KBM-7 (cell line): ENCODE measurements around the gene DPYSL5.

ENCODE experiments used
- DNase-seq: peaks from one replicate; pipeline ENCODE4 v3.0.0-alpha.2; 2015
- in situ Hi-C: fragments of 300-500 bp; cut with MboI; formaldehyde crosslinking; loops from 2 replicates; pipeline ENCODE4 v1.14.3; 2020; ENCODE audit warnings: low sequenced_read_pairs, low pct_unique_long_range_greater_than_20kb, mixed read lengths

Gene DPYSL5

GRCh38 chr2:26971911-26972786 lies 124.2 kb downstream of the DPYSL5 start:
- in situ Hi-C loops: no loop called here
- DNase-seq: no peak

GRCh38 chr2:26974352-26974751 lies 126.4 kb downstream of the DPYSL5 start:
- no peak for DNase-seq
- in situ Hi-C loops: no loop called here

GRCh38 chr2:26975102-26975501 lies 127.2 kb downstream of the DPYSL5 start:
- in situ Hi-C loops: no loop called here
- no peak for DNase-seq

DNA sequence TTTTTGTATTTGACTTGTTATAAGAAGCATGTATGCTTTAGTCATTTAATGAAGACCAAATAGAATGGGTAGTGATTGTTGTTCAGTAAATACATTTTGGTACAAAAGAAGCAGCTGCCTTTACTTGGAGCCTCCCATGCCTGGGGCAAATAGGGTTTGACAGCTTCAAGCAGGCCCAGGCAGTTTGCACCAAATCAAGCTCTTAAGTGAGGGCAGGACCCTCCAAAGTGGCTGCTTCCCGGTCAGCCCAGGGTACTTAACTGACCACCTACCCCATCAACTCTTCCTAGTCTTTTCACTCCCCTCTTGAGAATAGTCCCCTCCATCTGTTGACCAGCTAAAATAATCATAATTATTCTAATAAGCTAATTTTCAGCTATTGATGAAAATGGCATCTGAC lies 127.7 kb downstream of the DPYSL5 start:
- in situ Hi-C loops: no loop called here
- DNase-seq: no peak

DNA sequence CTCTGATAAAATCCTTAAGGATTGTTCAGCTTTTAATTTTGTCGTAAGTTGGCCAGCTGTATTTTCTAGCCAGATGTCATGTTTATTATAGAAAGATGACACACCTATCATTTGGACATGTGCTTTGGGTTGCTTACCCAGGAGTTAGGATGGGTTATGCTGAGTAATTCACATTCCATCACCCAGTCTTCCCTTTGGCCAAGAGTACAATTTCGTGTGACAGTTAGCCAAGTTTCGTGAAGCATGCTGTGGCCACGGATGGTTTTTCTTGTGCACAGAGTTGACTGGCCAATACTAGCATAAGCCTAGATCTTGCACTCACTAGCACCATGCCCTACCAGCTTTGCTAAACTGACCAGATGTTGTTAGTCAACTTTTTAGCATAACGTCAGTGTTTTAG lies 128.3 kb downstream of the DPYSL5 start:
- DNase-seq: no peak
- in situ Hi-C loops: no loop called here

DNA sequence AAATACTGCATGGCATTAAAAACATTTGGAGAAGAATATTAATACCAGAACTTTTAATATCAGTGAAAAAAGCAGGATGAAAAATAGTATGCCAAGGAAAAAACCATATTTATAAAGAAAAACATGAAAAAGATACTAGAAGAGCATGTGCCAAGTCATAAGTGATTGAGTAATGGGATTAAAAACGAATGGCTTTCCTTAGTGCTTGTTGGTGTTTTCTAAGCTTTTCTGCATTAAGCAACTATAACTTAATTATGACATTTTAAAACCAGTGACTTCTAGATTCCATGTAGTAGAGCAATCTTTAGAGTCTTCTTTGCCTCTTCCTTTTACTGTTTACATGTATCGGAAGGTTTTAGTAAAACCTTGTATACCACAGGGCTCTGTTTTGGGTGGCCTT lies 129.1 kb downstream of the DPYSL5 start:
- in situ Hi-C loops: no loop called here
- no peak for DNase-seq

GRCh38 chr2:26978061-26978596 lies 130.2 kb downstream of the DPYSL5 start:
- DNase-seq: no peak
- in situ Hi-C loops: no loop called here

- in situ Hi-C loops: no loop called here
- DNase-seq: no peak
Observed at GRCh38 chr2:26979741-26980140, 131.8 kb downstream of the DPYSL5 start.

DNA sequence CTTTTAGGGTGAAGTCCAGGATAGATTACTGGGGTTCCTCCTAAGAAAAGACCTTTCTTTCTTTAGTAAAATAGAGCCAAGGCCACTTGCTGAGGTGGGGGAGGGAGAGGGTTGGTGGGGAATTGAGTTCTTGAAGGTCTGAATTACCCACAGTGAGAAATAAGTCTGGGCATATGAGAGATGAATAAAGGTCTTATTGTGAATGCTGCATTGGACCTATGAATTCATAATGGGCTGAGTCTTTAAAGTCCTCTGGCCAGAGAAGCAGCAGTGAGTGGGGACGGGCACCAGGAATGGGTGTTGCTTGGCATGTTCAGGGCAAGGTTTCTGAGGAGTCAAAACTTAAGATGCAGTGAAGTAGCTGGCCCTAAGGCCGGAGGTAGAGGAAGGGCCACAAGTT lies 133.0 kb downstream of the DPYSL5 start:
- in situ Hi-C loops: no loop called here

GRCh38 chr2:26982102-26982742 lies 134.3 kb downstream of the DPYSL5 start:
- DNase-seq: peak; percentile 55
- in situ Hi-C loops: no loop called here

More for the DNA sequence above, 133.0 kb downstream of the DPYSL5 start:
- DNase-seq: no peak

DNA sequence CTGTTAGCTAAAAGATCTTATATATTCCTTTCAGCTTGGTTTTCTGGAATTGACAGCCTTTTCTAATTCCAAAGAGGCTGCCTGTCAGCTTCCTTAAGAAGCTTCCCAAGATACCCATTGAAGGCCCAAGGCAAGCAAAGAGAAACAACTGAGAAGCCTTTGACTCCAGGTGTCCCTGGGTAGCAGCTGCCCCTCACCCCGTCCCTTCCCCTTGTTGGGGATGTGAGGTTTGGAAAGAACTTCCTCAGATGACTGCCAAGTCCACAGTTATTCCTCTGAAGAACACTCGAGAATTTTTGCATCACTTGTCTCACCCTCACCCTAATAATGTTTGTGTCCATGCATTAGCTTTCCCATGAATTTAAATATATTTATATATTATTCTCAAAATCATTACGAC lies 135.8 kb downstream of the DPYSL5 start:
- no peak for DNase-seq
- in situ Hi-C loops: no loop called here

DNA sequence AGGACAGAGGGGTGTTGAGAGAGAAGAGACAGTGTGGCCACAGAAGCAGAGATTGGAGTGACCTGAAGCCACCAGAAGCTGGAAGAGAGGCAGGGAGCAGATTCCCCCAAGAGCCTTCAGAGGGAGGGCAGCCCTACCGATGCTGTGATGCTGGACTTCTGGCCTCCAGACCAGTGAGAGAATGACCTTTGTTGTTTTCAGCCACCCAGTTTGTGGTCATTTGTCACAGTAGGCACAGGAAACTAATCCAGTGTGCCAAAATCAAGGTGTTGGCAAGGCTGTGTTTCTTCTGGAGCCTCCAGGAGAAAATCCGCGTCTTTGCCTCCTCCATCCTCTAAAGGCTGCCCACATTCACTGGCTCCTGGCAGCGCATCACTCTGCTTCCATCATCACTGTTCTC lies 137.9 kb downstream of the DPYSL5 start:
- DNase-seq: no peak
- in situ Hi-C loops: no loop called here

- no peak for DNase-seq
- in situ Hi-C loops: no loop called here
Observed at GRCh38 chr2:26986576-26986975, 138.6 kb downstream of the DPYSL5 start.

DNA sequence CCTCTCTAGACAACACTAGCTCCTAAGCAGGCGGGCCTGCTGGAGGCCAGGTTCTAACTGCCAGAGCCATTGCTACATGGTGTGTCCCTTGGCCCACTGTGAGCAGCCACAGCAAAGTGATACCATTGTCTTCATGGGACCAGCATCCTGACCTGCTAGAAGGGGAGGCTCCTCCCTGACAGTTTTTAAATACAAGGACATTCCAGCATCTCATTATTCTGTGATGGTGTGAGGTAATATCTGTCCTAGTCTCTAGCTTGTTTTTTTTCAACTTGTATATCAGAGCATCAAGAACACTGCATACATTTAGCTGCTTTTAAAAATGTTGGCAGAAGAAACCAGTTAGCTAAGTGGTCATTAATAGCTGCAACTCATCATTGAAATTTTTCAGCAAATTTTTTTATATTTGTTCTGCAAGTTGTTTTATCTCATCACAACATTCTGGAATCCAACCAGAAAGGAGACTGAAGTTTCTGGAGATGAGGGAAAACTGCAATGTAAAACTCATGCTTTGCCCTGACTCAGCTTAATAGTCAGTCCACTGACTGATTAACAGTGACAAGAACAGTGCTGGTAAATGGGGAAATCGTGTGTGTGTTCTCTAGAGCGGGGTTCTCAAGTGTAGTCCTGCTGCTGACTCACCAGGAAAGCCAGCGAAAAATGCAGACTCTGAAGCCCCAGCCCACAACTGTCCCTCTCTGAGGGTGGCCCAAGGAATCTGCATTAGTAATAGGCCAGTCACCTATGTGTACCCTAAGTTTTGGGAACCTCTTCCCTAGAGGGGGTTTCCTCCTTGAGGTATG lies 140.3 kb downstream of the DPYSL5 start:
- in situ Hi-C loops: no loop called here
- no peak for DNase-seq

- DNase-seq: no peak
Observed at GRCh38 chr2:26989156-26989555, 141.2 kb downstream of the DPYSL5 start.

GRCh38 chr2:26991717-26992116 lies 143.8 kb downstream of the DPYSL5 start:
- DNase-seq: no peak
- in situ Hi-C loops: no loop called here

More at GRCh38 chr2:26989156-26989555, 141.2 kb downstream of the DPYSL5 start:
- in situ Hi-C loops: no loop called here

GRCh38 chr2:26993768-26994167 lies 145.8 kb downstream of the DPYSL5 start:
- in situ Hi-C loops: no loop called here
- peak; percentile 25 for DNase-seq

- no peak for DNase-seq
- in situ Hi-C loops: no loop called here
Observed at GRCh38 chr2:26994983-26995382, 147.1 kb downstream of the DPYSL5 start.

DNA sequence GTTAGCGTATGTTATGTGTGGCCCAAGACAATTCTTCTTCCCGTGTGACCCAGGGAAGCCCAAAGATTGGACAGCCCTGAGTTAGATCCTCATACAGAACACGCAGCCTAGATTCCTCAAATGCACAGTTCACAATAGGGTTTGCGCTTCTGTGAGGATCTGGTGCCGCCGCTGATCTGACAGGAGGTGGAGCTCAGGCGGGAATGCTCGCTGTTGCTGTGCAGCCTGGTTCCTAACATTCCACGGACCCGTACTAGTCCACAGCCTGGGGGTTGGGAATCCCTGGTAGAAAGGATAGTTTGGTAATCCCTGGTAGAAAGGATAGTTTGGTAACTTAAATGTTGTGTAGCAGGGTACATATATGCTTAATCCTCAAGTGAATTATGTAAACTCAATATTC lies 149.5 kb downstream of the DPYSL5 start:
- in situ Hi-C loops: no loop called here
- DNase-seq: no peak

DNA sequence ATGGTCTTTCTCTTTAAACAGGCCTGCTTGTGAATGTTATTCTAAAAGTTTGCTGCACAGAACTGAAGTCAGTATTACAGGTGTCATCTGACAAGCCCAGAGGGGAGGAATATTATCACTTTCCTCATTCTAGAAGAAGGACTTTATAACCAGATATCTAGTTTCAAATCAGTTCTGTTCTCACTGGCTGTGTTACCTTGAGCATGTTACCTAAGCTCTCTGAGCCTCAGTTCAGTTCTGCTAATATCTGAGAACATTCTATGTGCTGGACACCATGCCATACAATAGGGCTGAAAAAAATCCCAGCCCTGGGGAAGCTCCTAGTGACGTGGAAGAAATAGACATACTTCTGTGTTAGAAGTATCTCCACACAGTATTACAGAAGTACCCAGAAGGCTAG lies 150.4 kb downstream of the DPYSL5 start:
- in situ Hi-C loops: no loop called here
- DNase-seq: no peak
